GM10266 (cell line): ENCODE results near the gene CHAD.
A peak's percentile ranks its signal among the peaks of the same experiment; 100 is the strongest.

Experiments
- DNase-seq: peaks from one replicate; pipeline ENCODE4 v3.0.0; 2012; ENCODE audit errors: extremely low spot score
- CTCF ChIP-seq: IDR thresholded peaks from 2 replicates; pipeline ENCODE4 v1.5.1; 2012; ENCODE audit warnings: mild to moderate bottlenecking, low read depth; ENCODE audit not compliant: control insufficient read depth, insufficient read depth; ENCODE audit errors: missing control alignments

CHAD gene

DNA sequence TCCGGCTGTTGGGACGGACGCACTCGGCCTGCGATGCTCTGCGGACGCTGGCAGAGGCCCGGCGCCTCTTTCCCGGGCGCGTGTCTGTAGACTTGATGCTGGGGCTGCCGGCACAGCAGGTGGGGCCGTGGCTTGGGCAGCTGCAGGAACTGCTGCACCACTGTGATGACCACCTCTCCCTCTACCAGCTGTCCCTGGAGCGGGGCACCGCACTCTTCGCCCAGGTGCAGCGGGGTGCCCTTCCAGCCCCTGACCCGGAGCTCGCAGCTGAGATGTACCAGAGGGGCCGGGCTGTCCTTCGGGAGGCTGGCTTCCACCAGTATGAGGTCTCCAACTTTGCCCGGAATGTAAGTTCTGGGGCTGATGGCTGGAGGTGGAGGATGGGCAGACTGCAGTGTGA, 13.4 kb upstream of the CHAD start:
- DNase-seq: no peak
- TF ChIP-seq CTCF: no peak

- DNase-seq: no peak
- no peak for TF ChIP-seq CTCF
These were observed 13.0 kb upstream of the CHAD start for GRCh38 chr17:50481648-50482047.

- DNase-seq: no peak
- TF ChIP-seq CTCF: no peak
These were observed 12.3 kb upstream of the CHAD start for GRCh38 chr17:50480854-50481490.

DNA sequence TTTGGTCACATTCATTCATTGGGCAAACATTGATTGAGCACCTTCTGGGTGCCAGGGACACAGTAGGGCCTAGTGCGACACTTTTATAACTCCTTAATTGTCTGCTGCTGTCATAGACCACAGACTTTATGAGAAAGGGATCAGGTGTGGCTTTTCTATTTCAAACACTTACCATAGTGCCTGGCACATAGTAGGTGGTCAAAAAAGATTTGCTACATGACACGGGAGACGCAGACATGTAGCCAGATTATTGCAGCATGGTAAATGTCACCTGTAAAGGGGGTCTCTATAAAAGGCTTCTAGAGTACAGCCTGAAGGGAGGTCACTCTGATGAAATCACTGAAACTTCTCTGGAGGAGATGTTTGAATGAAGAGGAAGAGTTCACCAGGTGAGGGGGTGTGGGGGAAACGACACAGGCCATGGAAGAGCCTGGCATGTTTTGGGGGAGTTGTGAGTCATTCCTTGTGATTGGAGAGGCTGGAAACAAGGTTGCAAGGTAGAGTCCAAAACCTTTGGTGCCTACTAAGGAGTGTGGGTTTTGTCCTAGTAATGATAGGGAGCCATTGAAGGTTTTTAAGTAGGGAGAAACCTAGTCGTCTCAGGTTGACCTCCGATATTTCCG, 11.6 kb upstream of the CHAD start:
- TF ChIP-seq CTCF: no peak
- DNase-seq: no peak

- TF ChIP-seq CTCF: peak; percentile 71
- peak; percentile 83 for DNase-seq
These were observed 11.0 kb upstream of the CHAD start for GRCh38 chr17:50479522-50480141.

GRCh38 chr17:50478391-50479381, 10.0 kb upstream of the CHAD start, which contains the start of gene RSAD1:
RSAD1 (plus strand) TSS chr17:50478860; CDS start chr17:50478885, 25 bp downstream.
- TF ChIP-seq CTCF: peak; percentile 82
- peak; percentile 95 for DNase-seq

DNA sequence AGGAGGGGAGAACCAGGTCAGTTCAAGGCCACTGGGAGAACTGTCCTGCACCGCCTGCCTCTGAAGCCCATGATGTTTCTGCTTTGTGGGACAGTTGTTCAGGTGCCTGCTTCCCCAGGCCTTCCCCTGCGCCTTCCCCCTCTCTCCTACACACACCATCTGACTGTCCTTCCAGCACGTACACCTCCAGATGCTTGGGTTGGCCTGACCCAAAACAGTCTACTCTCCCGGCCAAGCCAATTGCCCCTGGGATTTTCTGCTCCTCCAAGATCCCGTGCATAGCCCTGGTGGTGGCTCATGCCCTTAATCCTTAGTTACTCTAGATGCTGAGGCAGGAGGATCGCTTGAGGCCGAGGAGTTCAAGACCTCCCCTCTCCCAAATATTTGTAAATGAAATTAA, 9.3 kb upstream of the CHAD start:
- no peak for DNase-seq
- no peak for TF ChIP-seq CTCF
